CD4-positive, alpha-beta T cell treated with Interleukin-17A for 4 hours (primary cell): ENCODE results near the gene GPR55.
"Not testable (repeated sequence)": the region's sequence is repeated elsewhere in the genome, so short reads cannot be mapped to it uniquely, and the experiment has no call there.

Experiments
- DNase-seq: peaks from one replicate; pipeline ENCODE4 v3.0.0-alpha.2; 2020; ENCODE audit warnings: mixed read lengths

The GPR55 gene

GRCh38 chr2:230924470-230925341 lies at the start of gene GPR55:
Gene GPR55, minus strand, starts transcription at chr2:230925242. Its CDS starts 14,280 bp downstream, at chr2:230910962.
- peak; percentile 64 for DNase-seq

GRCh38 chr2:230974096-230974913 lies 49.3 kb upstream of the GPR55 start:
- DNase-seq: peak; percentile 74

GRCh38 chr2:230972046-230972445 lies 47.0 kb upstream of the GPR55 start:
- DNase-seq: no peak

- DNase-seq: no peak
These were observed 44.6 kb upstream of the GPR55 start for GRCh38 chr2:230969659-230970015.

GRCh38 chr2:230968921-230969658 lies 44.0 kb upstream of the GPR55 start:
- DNase-seq: no peak

GRCh38 chr2:230968314-230968713 lies 43.3 kb upstream of the GPR55 start:
- DNase-seq: not testable (repeated sequence)

GRCh38 chr2:230967113-230967512 lies 42.1 kb upstream of the GPR55 start:
- DNase-seq: no peak

GRCh38 chr2:230964136-230964730 lies 39.2 kb upstream of the GPR55 start:
- DNase-seq: no peak

GRCh38 chr2:230961091-230961491 lies 36.0 kb upstream of the GPR55 start:
- DNase-seq: no peak

- no peak for DNase-seq
These were observed 35.0 kb upstream of the GPR55 start for GRCh38 chr2:230960026-230960425.

- no peak for DNase-seq
These were observed 34.0 kb upstream of the GPR55 start for GRCh38 chr2:230958820-230959756.

GRCh38 chr2:230957756-230958391 lies 32.8 kb upstream of the GPR55 start:
- DNase-seq: no peak

- DNase-seq: peak; percentile 55
These were observed 32.0 kb upstream of the GPR55 start for GRCh38 chr2:230956827-230957755.

GRCh38 chr2:230955163-230955737 lies 30.2 kb upstream of the GPR55 start:
- DNase-seq: no peak

GRCh38 chr2:230954746-230955145 lies 29.7 kb upstream of the GPR55 start:
- no peak for DNase-seq

- no peak for DNase-seq
These were observed 28.8 kb upstream of the GPR55 start for GRCh38 chr2:230953845-230954244.

GRCh38 chr2:230952226-230952956 lies 27.3 kb upstream of the GPR55 start:
- DNase-seq: no peak

- no peak for DNase-seq
These were observed 26.4 kb upstream of the GPR55 start for GRCh38 chr2:230951396-230951795.

- DNase-seq: no peak
These were observed 25.9 kb upstream of the GPR55 start for GRCh38 chr2:230950874-230951339.
